GM18951 (cell line): Measurements from ENCODE around the gene SH2D1A.
"Not testable (repeated sequence)": the region's sequence is repeated elsewhere in the genome, so short reads cannot be mapped to it uniquely, and the experiment has no call there.

Experiments used
- POLR2A ChIP-seq: IDR thresholded peaks from 4 replicates; pipeline ENCODE4 v1.6.1; 2011; ENCODE audit warnings: mild to moderate bottlenecking; ENCODE audit not compliant: insufficient read length, insufficient read depth; ENCODE audit errors: extremely low read depth
- in situ Hi-C: fragments of 300-500 bp; cut with MboI; formaldehyde crosslinking; loops from one replicate; pipeline ENCODE4 v1.12.0; 2022; ENCODE audit warnings: low sequenced_read_pairs, mixed read lengths, inconsistent platforms; ENCODE audit not compliant: unreplicated experiment

Gene SH2D1A

DNA sequence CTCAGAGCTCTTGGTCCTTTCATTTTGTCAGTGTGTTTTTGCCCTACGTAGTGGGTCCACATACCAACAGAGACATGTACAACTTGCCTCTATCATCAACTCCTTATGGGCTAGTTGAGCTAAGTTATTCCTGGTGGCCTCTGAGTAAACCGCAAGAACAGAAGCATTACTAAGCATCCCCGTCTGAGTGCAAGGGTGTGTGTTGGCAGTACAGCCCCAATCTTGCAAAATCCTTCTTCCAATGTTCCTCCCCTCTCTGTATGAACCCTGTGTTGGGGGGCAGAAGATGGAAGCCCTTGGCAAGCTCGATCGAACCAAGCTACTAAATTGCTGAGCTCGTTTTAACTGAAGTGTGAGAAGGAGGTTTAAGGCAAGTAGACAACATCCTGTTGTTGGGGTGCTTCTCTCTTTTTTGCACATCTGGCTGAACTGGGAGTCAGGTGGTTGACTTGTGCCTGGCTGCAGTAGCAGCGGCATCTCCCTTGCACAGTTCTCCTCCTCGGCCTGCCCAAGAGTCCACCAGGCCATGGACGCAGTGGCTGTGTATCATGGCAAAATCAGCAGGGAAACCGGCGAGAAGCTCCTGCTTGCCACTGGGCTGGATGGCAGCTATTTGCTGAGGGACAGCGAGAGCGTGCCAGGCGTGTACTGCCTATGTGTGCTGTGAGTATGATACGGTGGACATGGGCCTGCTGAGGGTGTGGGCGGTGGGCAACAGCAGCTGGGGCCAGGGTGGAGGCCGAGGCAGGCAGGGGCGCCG, at the start of gene SH2D1A:
Gene SH2D1A (plus strand): TSS at position 447 of the 760 bp plus-strand sequence. CDS start 80 bp downstream, at position 527.
- TF ChIP-seq POLR2A: no peak
- in situ Hi-C loops: no loop called here

- in situ Hi-C loops: not testable (repeated sequence)
Observed at GRCh38 chrX:124299323-124299722, 47.0 kb upstream of the SH2D1A start.

DNA sequence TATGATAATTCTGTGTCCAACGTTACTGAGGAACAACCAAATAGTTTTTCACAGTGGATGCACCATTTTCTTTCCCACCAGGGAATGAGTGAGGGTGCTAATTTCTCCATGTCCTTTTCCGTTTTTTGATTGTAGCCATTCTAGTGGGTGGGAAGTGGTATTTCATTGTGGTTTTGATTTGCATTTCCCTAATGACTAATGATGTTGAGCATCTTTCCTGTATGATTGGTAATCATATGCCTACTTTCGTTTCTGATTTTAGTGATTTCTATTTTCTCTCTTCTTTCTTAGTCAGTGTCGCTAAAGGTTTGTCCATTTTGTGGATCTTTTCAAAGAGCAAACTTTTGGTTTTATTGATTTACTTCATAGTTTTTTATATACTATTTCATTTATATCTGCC, 46.0 kb upstream of the SH2D1A start:
- no peak for TF ChIP-seq POLR2A
- in situ Hi-C loops: no loop called here

GRCh38 chrX:124307253-124307907, 39.0 kb upstream of the SH2D1A start:
- TF ChIP-seq POLR2A: no peak
- in situ Hi-C loops: no loop called here

DNA sequence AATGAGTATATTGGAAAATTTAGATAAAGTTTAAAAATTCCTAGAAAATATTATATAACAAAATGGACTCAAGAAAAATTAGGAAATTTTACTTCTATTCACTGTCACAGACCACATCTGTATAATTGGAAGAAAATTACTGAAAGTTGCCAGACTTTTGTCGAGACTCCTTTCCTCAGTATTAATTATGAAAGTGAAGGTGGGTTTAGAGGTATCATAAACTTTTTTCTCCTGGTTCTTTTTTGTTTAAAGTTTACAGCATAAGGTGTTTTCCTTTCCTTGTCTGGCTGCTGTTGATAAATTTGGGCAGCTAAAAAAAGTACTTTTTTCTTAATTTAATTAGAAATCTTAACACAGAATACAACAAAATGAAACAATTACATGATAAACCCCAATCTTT, 20.6 kb upstream of the SH2D1A start:
- TF ChIP-seq POLR2A: no peak
- in situ Hi-C loops: no loop called here

DNA sequence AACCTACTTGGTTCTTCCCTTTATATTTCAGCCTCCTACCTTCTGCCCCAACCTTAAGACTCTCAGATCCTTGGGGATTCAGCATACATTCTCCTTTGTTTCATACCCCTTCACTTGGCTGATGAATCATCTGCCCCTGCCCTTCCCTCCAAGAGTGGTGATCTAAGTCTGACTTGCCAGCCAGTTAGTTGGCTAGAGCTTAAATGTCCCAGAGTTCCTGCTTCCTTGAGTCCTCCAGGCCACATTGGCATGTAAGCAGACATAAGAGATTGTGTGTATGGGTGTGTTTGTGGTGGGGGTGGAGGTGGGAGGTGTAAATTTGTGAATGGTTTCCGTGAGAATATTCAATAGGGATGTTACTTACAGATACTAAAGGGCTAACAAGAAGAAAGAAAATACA, 17.6 kb upstream of the SH2D1A start:
- no peak for TF ChIP-seq POLR2A
- in situ Hi-C loops: no loop called here

- in situ Hi-C loops: no loop called here
- no peak for TF ChIP-seq POLR2A
Observed at GRCh38 chrX:124332481-124333424, 13.6 kb upstream of the SH2D1A start, which contains the start of gene TEX13D. TEX13D (plus strand) TSS chrX:124332660; CDS start chrX:124332918, 258 bp downstream.

DNA sequence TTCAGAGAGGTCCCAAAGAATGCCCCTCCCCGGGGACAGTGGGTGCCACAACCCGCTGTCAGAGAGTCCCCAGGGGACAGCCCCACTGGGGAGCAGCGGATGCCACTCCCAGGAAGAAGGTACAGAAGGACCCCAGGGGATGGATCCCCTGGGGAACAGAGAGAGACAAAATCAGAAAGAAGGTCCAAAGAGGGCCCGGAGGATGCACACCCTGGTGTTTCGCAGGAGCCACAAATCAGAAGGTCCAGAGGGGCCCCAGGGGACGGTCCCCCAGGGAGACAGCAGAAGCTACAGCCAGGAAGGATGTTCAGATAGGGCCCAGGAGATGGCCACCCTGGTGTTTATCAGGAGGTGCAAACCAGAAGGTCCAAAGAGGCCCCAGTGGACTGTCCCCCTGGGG, 12.5 kb upstream of the SH2D1A start:
- in situ Hi-C loops: no loop called here
- TF ChIP-seq POLR2A: no peak

DNA sequence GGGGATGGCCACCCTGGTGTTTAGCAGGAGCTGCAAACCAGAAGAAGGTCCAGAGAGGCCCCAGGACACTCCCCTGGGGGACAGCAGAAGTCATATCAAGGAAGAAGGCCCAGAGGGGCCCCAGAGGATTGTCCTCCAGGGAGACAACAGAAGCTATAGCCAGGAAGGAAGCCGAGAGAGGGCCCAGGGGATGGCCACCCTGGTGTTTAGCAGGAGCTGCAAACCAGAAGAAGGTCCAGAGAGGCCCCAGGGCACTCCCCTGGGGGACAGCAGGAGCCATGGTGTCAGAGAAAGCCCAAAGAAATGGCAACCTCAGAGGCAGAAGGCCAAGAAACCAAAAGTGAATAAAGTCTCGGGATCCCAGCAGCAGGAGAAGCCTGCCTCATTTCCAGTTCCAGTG, 11.8 kb upstream of the SH2D1A start:
- in situ Hi-C loops: not testable (repeated sequence)

GRCh38 chrX:124335598-124335997, 10.8 kb upstream of the SH2D1A start:
- no peak for TF ChIP-seq POLR2A
- in situ Hi-C loops: no loop called here

GRCh38 chrX:124337916-124338315, 8.4 kb upstream of the SH2D1A start:
- in situ Hi-C loops: no loop called here
- no peak for TF ChIP-seq POLR2A

DNA sequence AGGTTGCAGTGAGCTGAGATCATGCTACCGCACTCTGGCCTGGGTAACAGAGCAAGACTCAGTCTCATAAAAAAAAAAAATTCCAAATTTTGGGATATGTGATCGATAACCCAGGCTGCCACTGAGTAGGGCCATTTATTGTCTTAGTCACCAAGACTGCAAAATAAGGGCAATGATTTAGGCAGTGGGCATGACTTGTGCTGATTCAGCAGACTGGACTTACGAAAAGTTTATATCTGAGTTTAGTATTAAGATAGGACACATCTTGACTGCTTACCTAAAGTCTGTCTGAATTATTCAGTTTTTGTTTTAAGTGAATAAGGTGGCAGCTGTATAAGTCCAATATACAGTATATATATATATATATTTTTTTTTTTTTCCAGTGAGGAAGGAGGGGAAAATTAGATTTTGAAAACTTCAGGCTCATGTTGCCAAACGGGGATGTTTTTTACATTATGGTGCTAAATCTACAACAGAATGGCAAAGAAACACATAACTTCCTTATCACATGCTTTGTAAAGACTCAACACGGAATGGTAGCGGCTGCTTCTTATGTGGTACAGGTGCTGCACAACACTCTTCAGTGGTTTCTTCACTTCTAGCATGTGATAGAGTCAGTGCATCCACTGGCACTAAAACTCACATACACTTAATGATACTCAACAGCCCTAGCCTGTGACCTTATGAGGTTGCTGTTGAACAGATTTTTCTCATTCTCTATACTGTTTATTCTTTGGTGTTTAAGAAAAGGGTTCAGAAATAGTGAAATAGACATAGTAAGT, 7.4 kb upstream of the SH2D1A start:
- no peak for TF ChIP-seq POLR2A
- in situ Hi-C loops: no loop called here
